GM12892 (cell line): ENCODE results near the gene RTEL1.

Source experiments
- POLR2A ChIP-seq: IDR thresholded peaks from 2 replicates; pipeline ENCODE4 v1.6.1; 2011; ENCODE audit warnings: low read depth, low read length, control low read depth
- POLR2AphosphoS5 ChIP-seq: IDR thresholded peaks from 2 replicates; pipeline ENCODE4 v1.6.1; 2011; ENCODE audit warnings: low read depth, low read length, control low read depth
- TAF1 ChIP-seq: IDR thresholded peaks from 2 replicates; pipeline ENCODE4 v1.6.1; 2011; ENCODE audit warnings: low read depth, mild to moderate bottlenecking, control low read depth, low read length, borderline replicate concordance

- TF ChIP-seq TAF1 (no peak), POLR2AphosphoS5 (0 out of 2 replicates have a peak, but pooled peaks have one; percentile 12), POLR2A (no peak)
Observed at GRCh38 chr20:63699466-63700198, 41.5 kb downstream of the RTEL1 start.
